GM21381 (cell line): ENCODE data around the gene MZT1.

Experiments
- ATAC-seq: cut with Tn5 transposase; IDR thresholded peaks from one replicate; pipeline ENCODE4 v1.9.1; 2021; ENCODE audit warnings: mild to moderate bottlenecking, moderate library complexity; ENCODE audit not compliant: unreplicated experiment

The MZT1 gene

GRCh38 chr13:72686766-72687165 is 40.7 kb downstream of the MZT1 start:
- no peak for ATAC-seq

- ATAC-seq = no peak
Measured at GRCh38 chr13:72680353-72680752, 47.1 kb downstream of the MZT1 start.

- ATAC-seq = no peak
Measured at GRCh38 chr13:72678312-72678711, 49.1 kb downstream of the MZT1 start.

- no peak for ATAC-seq
Measured at GRCh38 chr13:72677431-72677830, 50.0 kb downstream of the MZT1 start.

DNA sequence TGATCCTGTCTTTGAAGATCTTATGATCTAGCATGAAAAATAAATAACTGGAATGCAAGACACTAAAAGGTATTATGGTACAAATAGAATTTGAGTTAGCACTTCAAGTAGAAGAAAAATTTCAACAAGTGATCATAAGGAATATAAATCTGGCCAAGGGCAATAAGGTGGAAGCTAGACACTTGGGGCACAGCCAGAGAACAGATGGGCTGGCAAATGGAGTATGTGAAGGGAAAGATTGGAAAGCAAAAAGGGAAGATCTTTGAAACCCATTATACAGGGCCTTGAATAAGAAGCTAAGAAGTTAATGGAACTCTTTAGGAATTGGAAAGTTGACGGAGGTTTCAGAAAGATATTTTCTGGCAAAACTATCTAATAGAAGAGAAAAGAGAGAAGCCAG is 61.0 kb downstream of the MZT1 start:
- no peak for ATAC-seq

GRCh38 chr13:72662548-72662947 is 64.9 kb downstream of the MZT1 start:
- ATAC-seq = no peak
